ENCODE measurements around the gene BMP8A.

BMP8A gene

GRCh38 chr1:39489567-39490239 lies 1.7 kb upstream of the BMP8A start:
- TF ChIP-seq FOXP2 (optimal IDR thresholded peaks at IDR 0.05; ENCODE audit: borderline replicate concordance, extremely low read depth, extremely low read length, insufficient read depth) (no peak), REST (IDR thresholded peaks at IDR 0.05; ENCODE audit: insufficient read depth in 1 of 2, low read depth in 2 of 2, low read length in 2 of 2) (no peak), SIN3A (IDR thresholded peaks at IDR 0.05; ENCODE audit: borderline replicate concordance, insufficient read depth, low read length) (no peak), TAF1 (IDR thresholded peaks at IDR 0.05; ENCODE audit: borderline replicate concordance, insufficient read depth, low read length) (no peak), POLR2AphosphoS5 (IDR thresholded peaks at IDR 0.05; ENCODE audit: low read depth, low read length) (no peak; the same call in 1 of the 2 replicates)

GRCh38 chr1:39490596-39491145 lies 765 bp upstream of the BMP8A start:
- TF ChIP-seq REST (IDR thresholded peaks at IDR 0.05; ENCODE audit: insufficient read depth in 1 of 2, low read depth in 2 of 2, low read length in 2 of 2) (no peak), TAF1 (IDR thresholded peaks at IDR 0.05; ENCODE audit: borderline replicate concordance, insufficient read depth, low read length) (no peak), FOXP2 (optimal IDR thresholded peaks at IDR 0.05; ENCODE audit: borderline replicate concordance, extremely low read depth, extremely low read length, insufficient read depth) (no peak), SIN3A (IDR thresholded peaks at IDR 0.05; ENCODE audit: borderline replicate concordance, insufficient read depth, low read length) (no peak), POLR2AphosphoS5 (IDR thresholded peaks at IDR 0.05; ENCODE audit: low read depth, low read length) (no peak)

- TF ChIP-seq POLR2AphosphoS5 (IDR thresholded peaks at IDR 0.05; ENCODE audit: low read depth, low read length), result no peak
- no peak for TF ChIP-seq REST (IDR thresholded peaks at IDR 0.05; ENCODE audit: insufficient read depth in 1 of 2, low read depth in 2 of 2, low read length in 2 of 2)
- no peak for TF ChIP-seq SIN3A (IDR thresholded peaks at IDR 0.05; ENCODE audit: borderline replicate concordance, insufficient read depth, low read length)
- no peak for TF ChIP-seq FOXP2 (optimal IDR thresholded peaks at IDR 0.05; ENCODE audit: borderline replicate concordance, extremely low read depth, extremely low read length, insufficient read depth)
- no peak for TF ChIP-seq TAF1 (IDR thresholded peaks at IDR 0.05; ENCODE audit: borderline replicate concordance, insufficient read depth, low read length)
These were observed 3.4 kb downstream of the BMP8A start for GRCh38 chr1:39494671-39495410.

- TF ChIP-seq FOXP2 (optimal IDR thresholded peaks at IDR 0.05; ENCODE audit: borderline replicate concordance, extremely low read depth, extremely low read length, insufficient read depth), result no peak
- no peak for TF ChIP-seq TAF1 (IDR thresholded peaks at IDR 0.05; ENCODE audit: borderline replicate concordance, insufficient read depth, low read length)
- no peak for TF ChIP-seq REST (IDR thresholded peaks at IDR 0.05; ENCODE audit: insufficient read depth in 1 of 2, low read depth in 2 of 2, low read length in 2 of 2)
- no peak for TF ChIP-seq SIN3A (IDR thresholded peaks at IDR 0.05; ENCODE audit: borderline replicate concordance, insufficient read depth, low read length)
- TF ChIP-seq POLR2AphosphoS5 (IDR thresholded peaks at IDR 0.05; ENCODE audit: low read depth, low read length), result no peak
These were observed 6.1 kb downstream of the BMP8A start for GRCh38 chr1:39497585-39497984.
